ENCODE data around the gene RBFOX2. TPM values are rescaled to one million over a fixed set of nuclear protein-coding genes. Genes with fewer than 3 reads are reported as not detected.
"Not testable (repeated sequence)": the region's sequence is repeated elsewhere in the genome, so short reads cannot be mapped to it uniquely, and the experiment has no call there.

RBFOX2 gene
- total RNA-seq, 1 donor from 2014 or later, result 210 TPM

GRCh38 chr22:35819421-35819820 is 209.2 kb downstream of the RBFOX2 start:
- no peak for TF ChIP-seq CTCF (IDR thresholded peaks at IDR 0.05; ENCODE audit: unreplicated experiment)
- Mint-ChIP-seq H3K27ac (no peak overlapping the region), H3K4me1 (peaks cover 5% of the 10 kb centered on the region)

GRCh38 chr22:35818897-35819296 is 209.7 kb downstream of the RBFOX2 start:
- H3K9me3 Mint-ChIP-seq, result no peaks in the 10 kb centered on the region
- no peak overlapping the region for H3K27ac Mint-ChIP-seq
- H3K36me3 Mint-ChIP-seq, result peaks cover 11% of the 10 kb centered on the region
- H3K27me3 Mint-ChIP-seq (ENCODE audit: low read depth), result no peaks in the 10 kb centered on the region
- no peak for DNase-seq (ENCODE audit: low spot score in 2 of 2, unreplicated experiment in 2 of 2)
- no peak overlapping the region for H3K4me3 Mint-ChIP-seq
- TF ChIP-seq CTCF (IDR thresholded peaks at IDR 0.05; ENCODE audit: unreplicated experiment), result no peak
- peaks cover 5% of the 10 kb centered on the region for H3K4me1 Mint-ChIP-seq

More at GRCh38 chr22:35819421-35819820, 209.2 kb downstream of the RBFOX2 start:
- H3K9me3 Mint-ChIP-seq, result peaks cover 4% of the 10 kb centered on the region
- no peaks in the 10 kb centered on the region for H3K27me3 Mint-ChIP-seq (ENCODE audit: low read depth)
- no peak for DNase-seq (ENCODE audit: low spot score in 2 of 2, unreplicated experiment in 2 of 2)
- H3K4me3 Mint-ChIP-seq, result no peak overlapping the region
- peaks cover 15% of the 10 kb centered on the region for H3K36me3 Mint-ChIP-seq

GRCh38 chr22:35812600-35812999 is 216.0 kb downstream of the RBFOX2 start:
- Mint-ChIP-seq H3K27me3 (ENCODE audit: low read depth) (no peaks in the 10 kb centered on the region), H3K27ac (peak overlapping the region; percentile 72), H3K9me3 (no peaks in the 10 kb centered on the region)

GRCh38 chr22:35811670-35812069 is 217.0 kb downstream of the RBFOX2 start:
- Mint-ChIP-seq H3K27ac (no peak overlapping the region), H3K4me3 (no peak overlapping the region), H3K9me3 (no peaks in the 10 kb centered on the region), H3K4me1 (peaks cover 6% of the 10 kb centered on the region), H3K27me3 (ENCODE audit: low read depth) (no peaks in the 10 kb centered on the region), H3K36me3 (peaks cover 27% of the 10 kb centered on the region)
- no peak for TF ChIP-seq CTCF (IDR thresholded peaks at IDR 0.05; ENCODE audit: unreplicated experiment)
- DNase-seq (ENCODE audit: low spot score in 2 of 2, unreplicated experiment in 2 of 2), result no peak

More at GRCh38 chr22:35812600-35812999, 216.0 kb downstream of the RBFOX2 start:
- DNase-seq (ENCODE audit: low spot score in 2 of 2, unreplicated experiment in 2 of 2), result no peak
- Mint-ChIP-seq H3K4me1 (peaks cover 6% of the 10 kb centered on the region), H3K4me3 (no peak overlapping the region), H3K36me3 (peaks cover 27% of the 10 kb centered on the region)
- no peak for TF ChIP-seq CTCF (IDR thresholded peaks at IDR 0.05; ENCODE audit: unreplicated experiment)

DNA sequence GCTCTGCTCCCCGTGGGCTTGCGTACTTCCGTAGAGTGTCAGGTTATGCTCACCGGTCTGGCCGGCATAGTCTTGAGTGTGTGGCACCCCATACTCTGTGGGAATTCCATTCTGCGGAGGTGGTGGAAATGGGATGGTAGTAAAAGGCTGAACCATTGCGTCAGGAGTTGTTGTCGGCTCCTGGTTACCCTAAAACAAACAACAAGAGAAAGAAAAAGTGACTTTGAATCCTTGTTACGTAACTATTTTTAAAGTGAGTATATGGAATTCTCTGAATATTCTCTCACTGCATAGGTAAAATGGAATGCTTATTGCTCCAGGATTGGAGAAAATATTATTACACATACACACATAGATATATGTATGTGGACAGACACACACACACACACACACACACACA is 218.8 kb downstream of the RBFOX2 start:
- no peak for DNase-seq (ENCODE audit: low spot score in 2 of 2, unreplicated experiment in 2 of 2)
- H3K4me1 Mint-ChIP-seq, result peaks cover 3% of the 10 kb centered on the region
- H3K9me3 Mint-ChIP-seq, result no peaks in the 10 kb centered on the region
- H3K36me3 Mint-ChIP-seq, result peaks cover 38% of the 10 kb centered on the region
- TF ChIP-seq CTCF (IDR thresholded peaks at IDR 0.05; ENCODE audit: unreplicated experiment), result no peak
- H3K27me3 Mint-ChIP-seq (ENCODE audit: low read depth), result no peaks in the 10 kb centered on the region
- H3K4me3 Mint-ChIP-seq, result no peak overlapping the region
- H3K27ac Mint-ChIP-seq, result no peak overlapping the region

- Mint-ChIP-seq H3K4me1 (peaks cover 3% of the 10 kb centered on the region), H3K27me3 (ENCODE audit: low read depth) (no peaks in the 10 kb centered on the region), H3K27ac (no peak overlapping the region), H3K4me3 (no peak overlapping the region), H3K9me3 (peaks cover 5% of the 10 kb centered on the region), H3K36me3 (peaks cover 48% of the 10 kb centered on the region)
- no peak for TF ChIP-seq CTCF (IDR thresholded peaks at IDR 0.05; ENCODE audit: unreplicated experiment)
- no peak for DNase-seq (ENCODE audit: low spot score in 2 of 2, unreplicated experiment in 2 of 2)
These were observed 220.2 kb downstream of the RBFOX2 start for GRCh38 chr22:35808377-35808776.

DNA sequence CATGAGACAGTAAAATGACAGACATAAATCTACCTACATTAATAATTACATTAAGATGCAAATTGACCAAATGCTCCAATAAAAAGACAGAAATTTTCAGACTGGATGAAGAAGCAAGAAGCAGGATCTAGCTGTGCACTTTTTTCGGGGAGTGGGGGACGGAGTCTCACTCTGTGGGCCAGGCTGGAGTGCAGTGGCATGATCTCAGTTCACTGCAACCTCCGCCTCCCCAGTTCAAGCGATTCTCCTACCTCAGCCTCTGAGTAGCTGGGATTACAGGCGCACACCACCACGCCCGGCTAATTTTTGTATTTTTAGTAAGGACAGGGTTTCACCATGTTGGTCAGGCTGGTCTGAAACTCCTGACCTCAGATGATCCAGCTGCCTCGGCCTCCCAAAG is 222.0 kb downstream of the RBFOX2 start:
- not testable (repeated sequence) for H3K27me3 Mint-ChIP-seq (ENCODE audit: low read depth); H3K9me3 Mint-ChIP-seq; H3K4me1 Mint-ChIP-seq; H3K4me3 Mint-ChIP-seq; H3K27ac Mint-ChIP-seq; DNase-seq (ENCODE audit: low spot score in 2 of 2, unreplicated experiment in 2 of 2)
- H3K36me3 Mint-ChIP-seq, result peaks cover 51% of the 10 kb centered on the region
